RWPE2 (cell line): ENCODE results near the gene TIMELESS.
"Not testable (repeated sequence)": the region's sequence is repeated elsewhere in the genome, so short reads cannot be mapped to it uniquely, and the experiment has no call there.

Source experiments
- ATAC-seq: fragments of 200-7000 bp; cut with Tn5 transposase; 3 replicates; pipeline ENCODE4 v1.9.1; 2021; ENCODE audit warnings: low read depth
- DNase-seq: peaks from one replicate; pipeline ENCODE4 v3.0.0-alpha.2; 2020; ENCODE audit warnings: low spot score
- H3K27ac ChIP-seq: fragments of 450-650 bp; 2 replicates; pipeline ENCODE4 v1.5.1; 2017; ENCODE audit warnings: mild to moderate bottlenecking; ENCODE audit not compliant: poor library complexity, severe bottlenecking
- H3K27me3 ChIP-seq: fragments of 250-450 bp; sonication (Bioruptor Pico); 2 replicates; pipeline ENCODE4 v1.5.1; 2021; ENCODE audit warnings: mild to moderate bottlenecking, moderate library complexity; ENCODE audit not compliant: insufficient read depth, poor library complexity, severe bottlenecking
- H3K36me3 ChIP-seq: fragments of 250-450 bp; sonication (Bioruptor Pico); 2 replicates; pipeline ENCODE4 v1.5.1; 2020; ENCODE audit warnings: low read depth, mild to moderate bottlenecking, moderate library complexity
- H3K4me1 ChIP-seq: fragments of 250-450 bp; sonication (Bioruptor Pico); 2 replicates; pipeline ENCODE4 v1.5.1; 2021; ENCODE audit warnings: mild to moderate bottlenecking, moderate library complexity; ENCODE audit not compliant: insufficient read depth, poor library complexity, severe bottlenecking
- H3K4me3 ChIP-seq: fragments of 250-450 bp; sonication (Bioruptor Pico); 2 replicates; pipeline ENCODE4 v1.5.1; 2021; ENCODE audit warnings: mild to moderate bottlenecking, moderate library complexity; ENCODE audit not compliant: severe bottlenecking
- H3K9me3 ChIP-seq: fragments of 250-450 bp; sonication (Bioruptor Pico); 2 replicates; pipeline ENCODE4 v1.5.1; 2021; ENCODE audit warnings: mild to moderate bottlenecking, moderate library complexity; ENCODE audit not compliant: severe bottlenecking
- CTCF ChIP-seq: fragments of 450-650 bp; IDR thresholded peaks from one replicate; pipeline ENCODE4 v1.5.1; 2017; ENCODE audit warnings: mild to moderate bottlenecking, moderate library complexity; ENCODE audit not compliant: poor library complexity, severe bottlenecking

Gene TIMELESS

DNA sequence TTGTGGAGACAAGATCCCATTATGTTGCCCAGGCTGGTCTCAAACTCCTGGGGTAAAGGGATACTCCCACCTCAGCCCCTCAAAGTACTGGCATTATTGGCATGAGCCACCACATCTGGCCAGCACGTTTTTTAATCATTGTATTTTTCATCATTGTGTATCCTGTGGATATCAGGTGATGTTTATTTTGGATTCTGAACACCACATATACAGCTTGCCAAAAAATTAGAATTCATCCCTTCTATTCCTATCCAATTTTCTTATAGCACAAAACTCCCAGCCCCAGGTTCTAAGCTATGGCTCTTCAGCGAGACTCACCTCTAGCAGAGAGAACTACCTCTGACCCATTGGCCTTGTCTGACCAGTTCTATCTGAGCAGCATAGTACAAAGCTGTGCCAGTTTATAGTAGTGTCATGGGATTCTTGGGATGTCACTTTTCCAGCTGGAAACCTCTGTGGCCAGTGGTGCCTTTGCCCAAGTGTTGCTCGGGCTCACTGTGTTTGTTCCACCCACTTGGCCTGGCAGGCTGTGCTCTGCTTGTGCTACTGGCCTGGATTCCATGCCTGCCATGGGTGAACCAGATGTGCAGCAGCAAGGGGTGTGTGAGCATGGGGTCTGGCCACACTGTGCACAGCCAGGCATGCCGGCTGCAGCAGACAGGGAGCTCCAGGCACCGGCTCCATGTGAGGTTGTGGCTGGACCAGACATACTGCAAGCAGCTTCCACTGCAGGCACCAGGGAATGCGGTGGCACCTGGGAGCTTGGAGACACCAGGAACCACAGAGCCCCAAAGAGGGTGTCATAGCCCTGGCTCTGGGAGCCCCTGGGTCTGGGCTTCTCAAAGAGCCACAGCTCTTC, 37.2 kb downstream of the TIMELESS start:
- H3K9me3 ChIP-seq, result no peaks in the 10 kb centered on the region
- peaks cover 2% of the 10 kb centered on the region; the same call in 1 of the 2 replicates for H3K36me3 ChIP-seq
- H3K4me1 ChIP-seq, result no peaks in the 10 kb centered on the region
- H3K27ac ChIP-seq, result no peak overlapping the region
- TF ChIP-seq CTCF, result no peak
- ATAC-seq (0 out of 3 replicates have a peak, but pooled peaks have one; percentile 22), DNase-seq (no peak)
- H3K27me3 ChIP-seq, result no peaks in the 10 kb centered on the region
- H3K4me3 ChIP-seq, result no peak overlapping the region

GRCh38 chr12:56410768-56411167, 38.5 kb downstream of the TIMELESS start:
- no peak for TF ChIP-seq CTCF
- Histone ChIP-seq H3K36me3 (no peaks in the 10 kb centered on the region), H3K9me3 (no peaks in the 10 kb centered on the region), H3K4me1 (no peaks in the 10 kb centered on the region), H3K4me3 (no peak overlapping the region), H3K27ac (no peak overlapping the region), H3K27me3 (no peaks in the 10 kb centered on the region)
- ATAC-seq (no peak), DNase-seq (no peak)

- H3K36me3 ChIP-seq, result no peaks in the 10 kb centered on the region
- no peak overlapping the region for H3K4me3 ChIP-seq
- DNase-seq, result no peak
- no peaks in the 10 kb centered on the region for H3K4me1 ChIP-seq
- no peaks in the 10 kb centered on the region for H3K27me3 ChIP-seq
- H3K27ac ChIP-seq, result no peak overlapping the region
- H3K9me3 ChIP-seq, result no peaks in the 10 kb centered on the region
- no peak for TF ChIP-seq CTCF
- ATAC-seq, result no peak
Observed at GRCh38 chr12:56408799-56409417, 40.3 kb downstream of the TIMELESS start.

- H3K4me3 ChIP-seq, H3K9me3 ChIP-seq, H3K27ac ChIP-seq, ATAC-seq, DNase-seq, H3K36me3 ChIP-seq, H3K4me1 ChIP-seq, H3K27me3 ChIP-seq: not testable (repeated sequence)
Observed at GRCh38 chr12:56404227-56404626, 45.0 kb downstream of the TIMELESS start.

- not testable (repeated sequence) for H3K27ac ChIP-seq, ATAC-seq, H3K27me3 ChIP-seq, H3K4me3 ChIP-seq, H3K9me3 ChIP-seq, H3K4me1 ChIP-seq, DNase-seq, H3K36me3 ChIP-seq
Observed at GRCh38 chr12:56401612-56402011, 47.6 kb downstream of the TIMELESS start.

DNA sequence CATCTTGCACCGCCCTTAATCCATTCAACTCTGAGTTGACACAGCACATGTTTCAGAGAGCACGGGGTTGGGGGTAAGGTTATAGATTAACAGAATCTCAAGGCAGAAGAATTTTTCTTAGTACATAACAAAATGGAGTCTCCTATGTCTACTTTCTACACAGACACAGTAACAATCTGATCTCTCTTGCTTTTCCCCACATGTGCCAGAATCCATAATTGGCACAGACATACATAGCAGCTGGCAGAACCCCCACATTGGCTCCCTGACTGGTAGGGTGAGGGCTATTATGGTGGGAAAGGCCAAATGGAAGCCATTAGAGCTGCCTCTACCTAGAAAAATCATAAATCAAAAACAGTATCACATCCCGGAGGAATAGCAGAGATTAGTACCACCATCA, 48.1 kb downstream of the TIMELESS start:
- not testable (repeated sequence) for H3K4me3 ChIP-seq, H3K4me1 ChIP-seq, H3K9me3 ChIP-seq, H3K27me3 ChIP-seq, H3K36me3 ChIP-seq, ATAC-seq, DNase-seq, H3K27ac ChIP-seq

- H3K4me1 ChIP-seq, DNase-seq, H3K27ac ChIP-seq, H3K27me3 ChIP-seq, H3K36me3 ChIP-seq, ATAC-seq, H3K4me3 ChIP-seq, H3K9me3 ChIP-seq: not testable (repeated sequence)
Observed at GRCh38 chr12:56399466-56399865, 49.8 kb downstream of the TIMELESS start.
